Prostate gland (tissue), 2 donors: ENCODE results near the gene NDUFA11.

ENCODE experiments used
- POLR2A ChIP-seq: fragments of 450-650 bp; IDR thresholded peaks from one replicate; pipeline ENCODE4 v1.6.1; 2016; ENCODE audit warnings: antibody characterized with exemption, mild to moderate bottlenecking
- POLR2AphosphoS5 ChIP-seq: sonication (generic); formaldehyde crosslinking; IDR thresholded peaks from one replicate; pipeline ENCODE4 v1.6.1; 2017; ENCODE audit warnings: antibody characterized with exemption
- TF ChIP-seq, protein P1 (sequence below), 4 experiments: fragments of 200-600 bp in 2 of 4; fragments of 450-650 bp in 2 of 4; sonication (generic) in 2 of 4; IDR thresholded peaks; 1 replicate in 3 of 4; 2 replicates in 1 of 4; pipeline ENCODE4 v1.5.1; 2016 to 2019; ENCODE audit warnings: antibody characterized with exemption in 4 of 4, mild to moderate bottlenecking in 2 of 4, moderate library complexity in 2 of 4

DNA sequence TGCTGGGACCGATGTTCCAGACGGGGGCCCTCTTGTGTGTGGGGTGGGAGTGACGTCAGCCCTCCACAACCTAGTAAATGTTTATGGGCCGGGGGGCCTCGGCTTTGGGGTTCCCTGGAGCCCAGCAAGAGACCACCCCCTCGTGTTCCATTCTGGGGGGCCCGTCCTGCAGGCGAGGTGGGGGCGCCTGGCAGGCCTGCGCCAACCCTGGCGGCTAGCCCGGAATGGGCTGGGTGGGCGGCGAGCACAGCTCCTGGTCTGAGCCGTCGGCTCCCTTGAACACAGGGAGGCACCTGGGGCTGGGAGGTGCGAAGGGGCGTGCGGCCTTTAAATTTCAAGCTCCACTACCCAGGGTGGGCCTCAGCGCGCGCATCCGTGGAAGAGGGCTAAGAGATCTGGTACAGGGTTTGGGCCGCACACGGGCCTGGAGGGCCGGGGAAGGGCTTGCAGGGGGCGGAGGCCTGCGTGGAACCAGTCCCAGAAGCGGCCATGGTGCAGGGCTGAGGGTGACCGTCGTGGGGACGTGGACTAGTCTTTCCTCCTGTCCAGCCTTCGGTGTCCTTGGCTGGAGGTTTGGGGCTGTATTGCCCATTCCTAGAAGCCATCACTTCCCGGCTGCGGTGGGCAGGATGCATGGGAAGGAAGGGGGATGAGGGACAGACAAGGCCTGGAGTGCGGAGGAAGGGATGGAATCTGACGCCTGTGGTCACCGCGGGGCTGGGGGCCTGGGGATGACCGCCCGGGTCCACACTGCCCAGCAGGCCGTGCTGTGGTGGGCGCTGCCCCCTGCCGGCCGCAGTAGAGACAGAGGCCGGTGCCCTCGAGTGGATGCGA is 11.4 kb downstream of the NDUFA11 start:
- TF ChIP-seq POLR2AphosphoS5: peak; percentile 14
- TF ChIP-seq, protein P1, sequence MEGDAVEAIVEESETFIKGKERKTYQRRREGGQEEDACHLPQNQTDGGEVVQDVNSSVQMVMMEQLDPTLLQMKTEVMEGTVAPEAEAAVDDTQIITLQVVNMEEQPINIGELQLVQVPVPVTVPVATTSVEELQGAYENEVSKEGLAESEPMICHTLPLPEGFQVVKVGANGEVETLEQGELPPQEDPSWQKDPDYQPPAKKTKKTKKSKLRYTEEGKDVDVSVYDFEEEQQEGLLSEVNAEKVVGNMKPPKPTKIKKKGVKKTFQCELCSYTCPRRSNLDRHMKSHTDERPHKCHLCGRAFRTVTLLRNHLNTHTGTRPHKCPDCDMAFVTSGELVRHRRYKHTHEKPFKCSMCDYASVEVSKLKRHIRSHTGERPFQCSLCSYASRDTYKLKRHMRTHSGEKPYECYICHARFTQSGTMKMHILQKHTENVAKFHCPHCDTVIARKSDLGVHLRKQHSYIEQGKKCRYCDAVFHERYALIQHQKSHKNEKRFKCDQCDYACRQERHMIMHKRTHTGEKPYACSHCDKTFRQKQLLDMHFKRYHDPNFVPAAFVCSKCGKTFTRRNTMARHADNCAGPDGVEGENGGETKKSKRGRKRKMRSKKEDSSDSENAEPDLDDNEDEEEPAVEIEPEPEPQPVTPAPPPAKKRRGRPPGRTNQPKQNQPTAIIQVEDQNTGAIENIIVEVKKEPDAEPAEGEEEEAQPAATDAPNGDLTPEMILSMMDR (IDR thresholded peaks at IDR 0.05): peak in 3 of 4 experiments; percentile 61 to 77 (median 74)
- no peak for TF ChIP-seq POLR2A
